ENCODE data around the gene MOCOS. TPM values are rescaled to one million over a fixed set of nuclear protein-coding genes. Genes with fewer than 3 reads are reported as not detected.

MOCOS gene
- total RNA-seq, 1 donor from 2014 or later = 1.3 TPM

- Mint-ChIP-seq H3K4me3 (ENCODE audit: unreplicated experiment) (no peak overlapping the region), H3K27me3 (ENCODE audit: unreplicated experiment) (peaks cover 2% of the 10 kb centered on the region), H3K9me3 (ENCODE audit: unreplicated experiment) (peaks cover 5% of the 10 kb centered on the region), H3K27ac (ENCODE audit: unreplicated experiment) (no peak overlapping the region), H3K4me1 (ENCODE audit: low read depth, unreplicated experiment) (peaks cover 17% of the 10 kb centered on the region), H3K36me3 (ENCODE audit: unreplicated experiment) (no peaks in the 10 kb centered on the region)
- no peak for TF ChIP-seq CTCF (IDR thresholded peaks at IDR 0.05; ENCODE audit: partially characterized antibody, unreplicated experiment)
- no peak for DNase-seq
Measured at GRCh38 chr18:36176711-36177110, 10.6 kb upstream of the MOCOS start.

- no peak for TF ChIP-seq CTCF (IDR thresholded peaks at IDR 0.05; ENCODE audit: partially characterized antibody, unreplicated experiment)
- peaks cover 2% of the 10 kb centered on the region for H3K27me3 Mint-ChIP-seq (ENCODE audit: unreplicated experiment)
- peaks cover 17% of the 10 kb centered on the region for H3K4me1 Mint-ChIP-seq (ENCODE audit: low read depth, unreplicated experiment)
- H3K9me3 Mint-ChIP-seq (ENCODE audit: unreplicated experiment) = peaks cover 5% of the 10 kb centered on the region
- H3K27ac Mint-ChIP-seq (ENCODE audit: unreplicated experiment) = no peak overlapping the region
- no peaks in the 10 kb centered on the region for H3K36me3 Mint-ChIP-seq (ENCODE audit: unreplicated experiment)
- no peak overlapping the region for H3K4me3 Mint-ChIP-seq (ENCODE audit: unreplicated experiment)
- no peak for DNase-seq
Measured at GRCh38 chr18:36177913-36178312, 9.4 kb upstream of the MOCOS start.

GRCh38 chr18:36179562-36180355, 7.5 kb upstream of the MOCOS start:
- no peak overlapping the region for H3K4me3 Mint-ChIP-seq (ENCODE audit: unreplicated experiment)
- peaks cover 5% of the 10 kb centered on the region for H3K9me3 Mint-ChIP-seq (ENCODE audit: unreplicated experiment)
- H3K27ac Mint-ChIP-seq (ENCODE audit: unreplicated experiment) = no peak overlapping the region
- DNase-seq = no peak
- peaks cover 10% of the 10 kb centered on the region for H3K4me1 Mint-ChIP-seq (ENCODE audit: low read depth, unreplicated experiment)
- peaks cover 2% of the 10 kb centered on the region for H3K27me3 Mint-ChIP-seq (ENCODE audit: unreplicated experiment)
- no peak for TF ChIP-seq CTCF (IDR thresholded peaks at IDR 0.05; ENCODE audit: partially characterized antibody, unreplicated experiment)
- H3K36me3 Mint-ChIP-seq (ENCODE audit: unreplicated experiment) = no peaks in the 10 kb centered on the region

GRCh38 chr18:36181441-36181840, 5.9 kb upstream of the MOCOS start:
- TF ChIP-seq CTCF (IDR thresholded peaks at IDR 0.05; ENCODE audit: partially characterized antibody, unreplicated experiment) = no peak
- no peaks in the 10 kb centered on the region for H3K36me3 Mint-ChIP-seq (ENCODE audit: unreplicated experiment)
- no peak overlapping the region for H3K27ac Mint-ChIP-seq (ENCODE audit: unreplicated experiment)
- peaks cover 5% of the 10 kb centered on the region for H3K9me3 Mint-ChIP-seq (ENCODE audit: unreplicated experiment)
- peaks cover 4% of the 10 kb centered on the region for H3K4me1 Mint-ChIP-seq (ENCODE audit: low read depth, unreplicated experiment)
- peaks cover 5% of the 10 kb centered on the region for H3K27me3 Mint-ChIP-seq (ENCODE audit: unreplicated experiment)
- H3K4me3 Mint-ChIP-seq (ENCODE audit: unreplicated experiment) = no peak overlapping the region
- DNase-seq = no peak

GRCh38 chr18:36181898-36182506, 5.3 kb upstream of the MOCOS start:
- peaks cover 4% of the 10 kb centered on the region for H3K4me1 Mint-ChIP-seq (ENCODE audit: low read depth, unreplicated experiment)
- H3K27ac Mint-ChIP-seq (ENCODE audit: unreplicated experiment) = no peak overlapping the region
- H3K27me3 Mint-ChIP-seq (ENCODE audit: unreplicated experiment) = peaks cover 6% of the 10 kb centered on the region
- peaks cover 5% of the 10 kb centered on the region for H3K9me3 Mint-ChIP-seq (ENCODE audit: unreplicated experiment)
- TF ChIP-seq CTCF (IDR thresholded peaks at IDR 0.05; ENCODE audit: partially characterized antibody, unreplicated experiment) = no peak
- no peak overlapping the region for H3K4me3 Mint-ChIP-seq (ENCODE audit: unreplicated experiment)
- DNase-seq = no peak
- H3K36me3 Mint-ChIP-seq (ENCODE audit: unreplicated experiment) = no peaks in the 10 kb centered on the region
